Uterus (tissue), 2 donors: Measurements from ENCODE around the gene CDC42.

Experiments used
- CTCF ChIP-seq, 4 experiments: fragments of 200-600 bp in 2 of 4; fragments of 450-650 bp in 2 of 4; sonication (generic) in 2 of 4; IDR thresholded peaks; one replicate each; pipeline ENCODE4 v1.5.1; 2016 to 2019; ENCODE audit warnings: antibody characterized with exemption in 4 of 4, mild to moderate bottlenecking in 2 of 4, moderate library complexity in 1 of 4
- POLR2A ChIP-seq, 2 donors: fragments of 450-650 bp; IDR thresholded peaks; one replicate each; pipeline ENCODE4 v1.6.1; 2016; ENCODE audit warnings: antibody characterized with exemption in 2 of 2, mild to moderate bottlenecking in 1 of 2, moderate library complexity in 1 of 2

- TF ChIP-seq CTCF (IDR thresholded peaks at IDR 0.05) (no peak), POLR2A (IDR thresholded peaks at IDR 0.05) (no peak)
These were observed 37.3 kb downstream of the CDC42 start for GRCh38 chr1:22089787-22090186.
